Neural cell (in vitro differentiated cells): Measurements from ENCODE around the gene SULT1C3. TPM values are rescaled to one million over a fixed set of nuclear protein-coding genes. Genes with fewer than 3 reads are reported as not detected.

Experiments
- H2AFZ ChIP-seq: fragments of 200-600, 300-800 bp; sonication (generic), shearing (Covaris generic); 2 replicates; pipeline ENCODE4 v1.6.0; 2014; ENCODE audit warnings: low read depth, mild to moderate bottlenecking, antibody characterized with exemption, low read length, moderate library complexity
- H3F3A ChIP-seq: fragments of 200-600 bp; shearing (Covaris generic); 2 replicates; pipeline ENCODE4 v1.6.1; 2016; ENCODE audit warnings: mild to moderate bottlenecking, moderate library complexity, mixed read lengths, antibody characterized with exemption, low read length; ENCODE audit not compliant: insufficient read depth, poor library complexity, severe bottlenecking
- H3K27ac ChIP-seq: fragments of 200-600, 300-800 bp; sonication (generic), shearing (Covaris generic); 2 replicates; pipeline ENCODE4 v1.5.1; 2014; ENCODE audit warnings: mild to moderate bottlenecking, low read length, moderate library complexity
- H3K27me3 ChIP-seq: fragments of 300-800, 200-600 bp; sonication (generic), shearing (Covaris generic); 2 replicates; pipeline ENCODE4 v1.6.0; 2014; ENCODE audit warnings: mild to moderate bottlenecking, low read depth, low read length, moderate library complexity; ENCODE audit not compliant: insufficient read depth
- H3K36me3 ChIP-seq: fragments of 300-800, 200-600 bp; sonication (generic), shearing (Covaris generic); 2 replicates; pipeline ENCODE4 v1.5.1; 2014; ENCODE audit warnings: mild to moderate bottlenecking, antibody characterized with exemption, low read length, moderate library complexity; ENCODE audit not compliant: insufficient read depth
- H3K4me2 ChIP-seq: fragments of 300-800, 200-600 bp; sonication (generic), shearing (Covaris generic); 2 replicates; pipeline ENCODE4 v1.6.0; 2014; ENCODE audit warnings: mild to moderate bottlenecking, low read length
- H3K4me3 ChIP-seq: fragments of 300-800, 200-600 bp; sonication (generic), shearing (Covaris generic); 2 replicates; pipeline ENCODE4 v1.5.1; 2014; ENCODE audit warnings: mild to moderate bottlenecking, low read length, moderate library complexity
- H3K79me2 ChIP-seq: fragments of 200-600 bp; shearing (Covaris generic); replicated peaks from 2 replicates; pipeline ENCODE4 v1.6.0; 2014; ENCODE audit warnings: mild to moderate bottlenecking, low read length, moderate library complexity; ENCODE audit not compliant: insufficient read depth
- H3K9ac ChIP-seq: fragments of 300-800, 200-600 bp; sonication (generic), shearing (Covaris generic); 2 replicates; pipeline ENCODE4 v1.6.1; 2016; ENCODE audit warnings: mild to moderate bottlenecking, low read length, mixed read lengths
- H3K9me2 ChIP-seq: fragments of 200-600 bp; shearing (Covaris generic); 2 replicates; pipeline ENCODE4 v1.6.1; 2016; ENCODE audit warnings: mild to moderate bottlenecking, low read length, mixed read lengths; ENCODE audit not compliant: insufficient read depth
- H3K9me3 ChIP-seq: fragments of 200-600, 300-800 bp; sonication (generic), shearing (Covaris generic); 2 replicates; pipeline ENCODE4 v1.6.1; 2016; ENCODE audit warnings: mild to moderate bottlenecking, mixed run types, low read length, moderate library complexity, mixed read lengths
- H4K20me1 ChIP-seq: fragments of 200-600 bp; shearing (Covaris generic); 2 replicates; pipeline ENCODE4 v1.6.1; 2016; ENCODE audit warnings: mild to moderate bottlenecking, mixed run types; ENCODE audit not compliant: insufficient read depth
- CTCF ChIP-seq: fragments of 450-650 bp; IDR thresholded peaks from 2 replicates; pipeline ENCODE4 v1.5.1; 2014; ENCODE audit warnings: antibody characterized with exemption, mild to moderate bottlenecking, moderate library complexity; ENCODE audit not compliant: poor library complexity, severe bottlenecking
- EP300 ChIP-seq: fragments of 450-650 bp; conservative IDR thresholded peaks from 2 replicates; pipeline ENCODE4 v1.6.1; 2014; ENCODE audit warnings: antibody characterized with exemption, mild to moderate bottlenecking, moderate library complexity; ENCODE audit not compliant: poor library complexity, severe bottlenecking
- EZH2 ChIP-seq: fragments of 200-600, 300-800 bp; shearing (Covaris generic), sonication (generic); IDR thresholded peaks from 2 replicates; pipeline ENCODE4 v1.6.1; 2014; ENCODE audit warnings: antibody characterized with exemption, low read length, borderline replicate concordance, mild to moderate bottlenecking; ENCODE audit not compliant: insufficient read depth, poor library complexity, severe bottlenecking
- MXI1 ChIP-seq: fragments of 450-650 bp; conservative IDR thresholded peaks from 2 replicates; pipeline ENCODE4 v1.6.1; 2014; ENCODE audit warnings: antibody characterized with exemption, mild to moderate bottlenecking; ENCODE audit not compliant: poor library complexity, severe bottlenecking
- POLR2AphosphoS5 ChIP-seq: IDR thresholded peaks from 2 replicates; pipeline ENCODE4 v1.6.1; 2012
- RAD21 ChIP-seq: fragments of 450-650 bp; conservative IDR thresholded peaks from 2 replicates; pipeline ENCODE4 v1.6.1; 2014; ENCODE audit warnings: antibody characterized with exemption, mild to moderate bottlenecking, moderate library complexity
- SMC3 ChIP-seq: fragments of 450-650 bp; conservative IDR thresholded peaks from 2 replicates; pipeline ENCODE4 v1.6.1; 2014; ENCODE audit warnings: antibody characterized with exemption, mild to moderate bottlenecking, moderate library complexity; ENCODE audit not compliant: poor library complexity
- TAF1 ChIP-seq: IDR thresholded peaks from 2 replicates; pipeline ENCODE4 v1.6.1; 2012; ENCODE audit warnings: low read depth
- polyA plus RNA-seq: library from polyadenylated mRNA; depleted of rRNA; stranded (reverse); fragments of >200 nt; gene quantifications from 2 replicates; pipeline ENCODE4 v1.2.3, GENCODE V29; 2014
- TF ChIP-seq, protein P1 (sequence below): IDR thresholded peaks from 2 replicates; pipeline ENCODE4 v1.6.1; 2012; ENCODE audit warnings: borderline replicate concordance

Gene SULT1C3
- polyA plus RNA-seq, 1 donor from 2014 or later = not detected

DNA sequence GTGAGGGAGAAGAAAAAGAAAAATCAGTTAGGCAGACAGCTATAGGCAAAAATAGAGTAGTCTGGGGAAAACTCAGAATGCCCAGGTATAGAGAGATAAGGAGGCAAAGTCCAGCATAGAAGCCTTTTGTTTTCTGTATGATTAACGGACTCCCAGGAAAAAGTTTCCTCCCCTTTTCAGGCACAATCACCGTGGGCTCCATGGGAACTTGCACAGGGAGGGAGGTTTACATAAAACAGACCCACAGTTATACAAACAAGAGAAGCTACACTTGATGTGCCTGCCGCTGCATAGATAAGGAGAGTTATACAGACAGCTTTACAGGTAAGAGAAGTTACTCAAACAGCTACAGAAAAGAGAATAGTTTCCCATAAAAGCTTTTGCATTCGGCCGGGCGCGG lies 39.2 kb upstream of the SULT1C3 start:
- no peaks in the 10 kb centered on the region for H3F3A ChIP-seq
- no peaks in the 10 kb centered on the region for H3K79me2 ChIP-seq
- no peaks in the 10 kb centered on the region for H3K9me3 ChIP-seq
- H2AFZ ChIP-seq = no peak overlapping the region
- no peaks in the 10 kb centered on the region for H3K36me3 ChIP-seq
- H3K9me2 ChIP-seq = no peaks in the 10 kb centered on the region
- no peak overlapping the region for H3K27ac ChIP-seq
- H4K20me1 ChIP-seq = no peaks in the 10 kb centered on the region
- no peak overlapping the region for H3K9ac ChIP-seq
- H3K27me3 ChIP-seq = no peaks in the 10 kb centered on the region
- H3K4me2 ChIP-seq = no peak overlapping the region
- TF ChIP-seq, protein P1, sequence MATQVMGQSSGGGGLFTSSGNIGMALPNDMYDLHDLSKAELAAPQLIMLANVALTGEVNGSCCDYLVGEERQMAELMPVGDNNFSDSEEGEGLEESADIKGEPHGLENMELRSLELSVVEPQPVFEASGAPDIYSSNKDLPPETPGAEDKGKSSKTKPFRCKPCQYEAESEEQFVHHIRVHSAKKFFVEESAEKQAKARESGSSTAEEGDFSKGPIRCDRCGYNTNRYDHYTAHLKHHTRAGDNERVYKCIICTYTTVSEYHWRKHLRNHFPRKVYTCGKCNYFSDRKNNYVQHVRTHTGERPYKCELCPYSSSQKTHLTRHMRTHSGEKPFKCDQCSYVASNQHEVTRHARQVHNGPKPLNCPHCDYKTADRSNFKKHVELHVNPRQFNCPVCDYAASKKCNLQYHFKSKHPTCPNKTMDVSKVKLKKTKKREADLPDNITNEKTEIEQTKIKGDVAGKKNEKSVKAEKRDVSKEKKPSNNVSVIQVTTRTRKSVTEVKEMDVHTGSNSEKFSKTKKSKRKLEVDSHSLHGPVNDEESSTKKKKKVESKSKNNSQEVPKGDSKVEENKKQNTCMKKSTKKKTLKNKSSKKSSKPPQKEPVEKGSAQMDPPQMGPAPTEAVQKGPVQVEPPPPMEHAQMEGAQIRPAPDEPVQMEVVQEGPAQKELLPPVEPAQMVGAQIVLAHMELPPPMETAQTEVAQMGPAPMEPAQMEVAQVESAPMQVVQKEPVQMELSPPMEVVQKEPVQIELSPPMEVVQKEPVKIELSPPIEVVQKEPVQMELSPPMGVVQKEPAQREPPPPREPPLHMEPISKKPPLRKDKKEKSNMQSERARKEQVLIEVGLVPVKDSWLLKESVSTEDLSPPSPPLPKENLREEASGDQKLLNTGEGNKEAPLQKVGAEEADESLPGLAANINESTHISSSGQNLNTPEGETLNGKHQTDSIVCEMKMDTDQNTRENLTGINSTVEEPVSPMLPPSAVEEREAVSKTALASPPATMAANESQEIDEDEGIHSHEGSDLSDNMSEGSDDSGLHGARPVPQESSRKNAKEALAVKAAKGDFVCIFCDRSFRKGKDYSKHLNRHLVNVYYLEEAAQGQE = no peak
- TF ChIP-seq CTCF (no peak), SMC3 (no peak), EZH2 (no peak), RAD21 (no peak), MXI1 (no peak), TAF1 (no peak), POLR2AphosphoS5 (no peak), EP300 (no peak)
- no peak overlapping the region for H3K4me3 ChIP-seq

DNA sequence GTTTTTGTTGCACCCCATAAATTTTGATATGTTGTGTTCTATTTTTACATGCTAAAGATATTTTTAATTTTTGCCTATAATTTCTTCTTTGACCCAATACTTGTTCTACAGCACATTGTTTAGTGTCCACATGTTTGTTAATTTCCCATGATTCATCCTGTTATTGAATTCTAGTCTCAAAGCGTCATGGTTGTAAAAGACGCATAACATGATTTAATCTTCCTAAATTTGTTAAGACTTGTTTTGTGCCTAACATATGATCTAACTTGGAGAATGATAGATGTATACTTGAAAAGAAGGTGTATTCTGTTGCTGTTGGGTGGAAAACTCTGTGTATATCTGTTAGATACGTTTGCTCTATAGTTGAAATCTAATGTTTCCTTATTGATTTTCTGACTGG lies 27.1 kb upstream of the SULT1C3 start:
- H2AFZ ChIP-seq = no peak overlapping the region
- no peaks in the 10 kb centered on the region for H4K20me1 ChIP-seq
- H3K4me2 ChIP-seq = no peak overlapping the region
- H3K4me3 ChIP-seq = no peak overlapping the region
- no peaks in the 10 kb centered on the region for H3K79me2 ChIP-seq
- TF ChIP-seq CTCF (no peak), RAD21 (no peak), POLR2AphosphoS5 (no peak), MXI1 (no peak)
- no peak overlapping the region for H3K9ac ChIP-seq
- no peaks in the 10 kb centered on the region for H3F3A ChIP-seq
- H3K9me3 ChIP-seq = no peaks in the 10 kb centered on the region
- no peaks in the 10 kb centered on the region for H3K36me3 ChIP-seq
- H3K27ac ChIP-seq = no peak overlapping the region
- H3K9me2 ChIP-seq = no peaks in the 10 kb centered on the region
- no peaks in the 10 kb centered on the region for H3K27me3 ChIP-seq
